Suprapubic skin (tissue), 4 donors: ENCODE measurements around the gene TEAD1. TPM values are rescaled to one million over a fixed set of nuclear protein-coding genes. Genes with fewer than 3 reads are reported as not detected.
A peak's percentile ranks its signal among the peaks of the same experiment; 100 is the strongest.
"Not testable (repeated sequence)": the region's sequence is repeated elsewhere in the genome, so short reads cannot be mapped to it uniquely, and the experiment has no call there.

Source experiments
- DNase-seq, 2 donors: peaks; one replicate each; pipeline ENCODE4 v3.0.0-alpha.2; 2019; ENCODE audit warnings: low spot score in 2 of 2
- H3K27ac ChIP-seq: fragments of 200-600 bp; sonication (generic); one replicate; pipeline ENCODE4 v1.5.1; 2019
- H3K27me3 ChIP-seq: fragments of 200-600 bp; sonication (generic); one replicate; pipeline ENCODE4 v1.5.1; 2019
- H3K36me3 ChIP-seq: fragments of 200-600 bp; sonication (generic); one replicate; pipeline ENCODE4 v1.5.1; 2019
- H3K4me1 ChIP-seq: fragments of 200-600 bp; sonication (generic); one replicate; pipeline ENCODE4 v1.5.1; 2019
- H3K4me3 ChIP-seq: fragments of 200-600 bp; sonication (generic); one replicate; pipeline ENCODE4 v1.5.1; 2019; ENCODE audit warnings: mild to moderate bottlenecking
- H3K9me3 ChIP-seq: fragments of 200-600 bp; sonication (generic); one replicate; pipeline ENCODE4 v1.5.1; 2019
- CTCF ChIP-seq, 2 donors: fragments of 200-600 bp in 1 of 2; fragments of 450-650 bp in 1 of 2; sonication (generic) in 1 of 2; IDR thresholded peaks; one replicate each; pipeline ENCODE4 v1.5.1; 2016 to 2019; ENCODE audit warnings: antibody characterized with exemption in 2 of 2, mild to moderate bottlenecking in 1 of 2, moderate library complexity in 1 of 2
- EP300 ChIP-seq: sonication (generic); formaldehyde crosslinking; IDR thresholded peaks from one replicate; pipeline ENCODE4 v1.6.1; 2017; ENCODE audit warnings: antibody characterized with exemption
- POLR2A ChIP-seq, 2 donors: fragments of 450-650 bp; IDR thresholded peaks; one replicate each; pipeline ENCODE4 v1.6.1; 2017; ENCODE audit warnings: antibody characterized with exemption in 2 of 2, mild to moderate bottlenecking in 2 of 2, moderate library complexity in 2 of 2
- POLR2AphosphoS5 ChIP-seq, 3 donors: sonication (generic); formaldehyde crosslinking; IDR thresholded peaks; one replicate each; pipeline ENCODE4 v1.6.1; 2017; ENCODE audit warnings: antibody characterized with exemption in 3 of 3
- WGBS: methylation state at CpG from one replicate; pipeline ENCODE4 v1.1.5; 2018; 5-methylcytosine and 5-hydroxymethylcytosine counted together
- total RNA-seq, 4 donors: library from RNA; depleted of rRNA; stranded (reverse); fragments of >200 nt; gene quantifications; one replicate each; pipeline ENCODE4 v1.1.0, GENCODE V29; 2016

TEAD1 gene
- total RNA-seq, 4 donors from 2014 or later = 60.3 to 84.8 (median 72.4) TPM

GRCh38 chr11:12754582-12755234, 80.5 kb downstream of the TEAD1 start:
- H3K27me3 ChIP-seq = no peaks in the 10 kb centered on the region
- no peak overlapping the region for H3K4me3 ChIP-seq
- no peak for DNase-seq
- peak overlapping the region; percentile 20 for H3K27ac ChIP-seq
- no peaks in the 10 kb centered on the region for H3K36me3 ChIP-seq
- no peaks in the 10 kb centered on the region for H3K9me3 ChIP-seq
- TF ChIP-seq POLR2A (IDR thresholded peaks at IDR 0.05) (no peak), POLR2AphosphoS5 (IDR thresholded peaks at IDR 0.05) (no peak), CTCF (IDR thresholded peaks at IDR 0.05) (no peak), EP300 (no peak)
- peaks cover 37% of the 10 kb centered on the region for H3K4me1 ChIP-seq
- WGBS = 58% methylated on average over 3 of the region's 3 CpGs

GRCh38 chr11:12755510-12756453, 81.6 kb downstream of the TEAD1 start:
- 80% methylated on average over 9 of the region's 9 CpGs for WGBS
- Histone ChIP-seq H3K36me3 (no peaks in the 10 kb centered on the region), H3K27me3 (no peaks in the 10 kb centered on the region), H3K27ac (no peak overlapping the region), H3K9me3 (no peaks in the 10 kb centered on the region), H3K4me1 (peaks cover 37% of the 10 kb centered on the region), H3K4me3 (no peak overlapping the region)
- TF ChIP-seq CTCF (IDR thresholded peaks at IDR 0.05) = no peak
- no peak for TF ChIP-seq POLR2AphosphoS5 (IDR thresholded peaks at IDR 0.05)
- no peak for TF ChIP-seq POLR2A (IDR thresholded peaks at IDR 0.05)
- TF ChIP-seq EP300 = no peak
- no peak for DNase-seq

GRCh38 chr11:12756454-12756806, 82.2 kb downstream of the TEAD1 start:
- H3K4me3 ChIP-seq = no peak overlapping the region
- no peak for DNase-seq
- H3K36me3 ChIP-seq = no peaks in the 10 kb centered on the region
- H3K9me3 ChIP-seq = no peaks in the 10 kb centered on the region
- H3K27me3 ChIP-seq = no peaks in the 10 kb centered on the region
- 44% methylated on average over 1 of the region's 1 CpG for WGBS
- TF ChIP-seq EP300 (no peak), CTCF (IDR thresholded peaks at IDR 0.05) (no peak), POLR2AphosphoS5 (IDR thresholded peaks at IDR 0.05) (no peak), POLR2A (IDR thresholded peaks at IDR 0.05) (no peak)
- no peak overlapping the region for H3K27ac ChIP-seq
- H3K4me1 ChIP-seq = peaks cover 34% of the 10 kb centered on the region

GRCh38 chr11:12756867-12757266, 82.6 kb downstream of the TEAD1 start:
- Histone ChIP-seq H3K4me3 (no peak overlapping the region), H3K9me3 (no peaks in the 10 kb centered on the region), H3K36me3 (no peaks in the 10 kb centered on the region), H3K27ac (no peak overlapping the region), H3K27me3 (no peaks in the 10 kb centered on the region), H3K4me1 (peaks cover 30% of the 10 kb centered on the region)
- no peak for TF ChIP-seq EP300
- no peak for TF ChIP-seq CTCF (IDR thresholded peaks at IDR 0.05)
- TF ChIP-seq POLR2AphosphoS5 (IDR thresholded peaks at IDR 0.05) = no peak
- no peak for TF ChIP-seq POLR2A (IDR thresholded peaks at IDR 0.05)
- WGBS = 83% methylated on average over 3 of the region's 3 CpGs
- no peak for DNase-seq

GRCh38 chr11:12757416-12757815, 83.2 kb downstream of the TEAD1 start:
- no peaks in the 10 kb centered on the region for H3K36me3 ChIP-seq
- no peaks in the 10 kb centered on the region for H3K9me3 ChIP-seq
- H3K4me1 ChIP-seq = peaks cover 30% of the 10 kb centered on the region
- no peak for DNase-seq
- H3K27me3 ChIP-seq = no peaks in the 10 kb centered on the region
- no peak overlapping the region for H3K27ac ChIP-seq
- TF ChIP-seq CTCF (IDR thresholded peaks at IDR 0.05) (no peak), EP300 (no peak), POLR2AphosphoS5 (IDR thresholded peaks at IDR 0.05) (no peak)
- no peak overlapping the region for H3K4me3 ChIP-seq
- WGBS = 59% methylated on average over 2 of the region's 2 CpGs

- H3K4me1 ChIP-seq = peaks cover 30% of the 10 kb centered on the region
- not testable (repeated sequence) for DNase-seq, H3K27ac ChIP-seq, H3K4me3 ChIP-seq, H3K9me3 ChIP-seq, H3K36me3 ChIP-seq, H3K27me3 ChIP-seq
- 93% methylated on average over 6 of the region's 6 CpGs for WGBS
Observed at GRCh38 chr11:12758117-12758516, 83.9 kb downstream of the TEAD1 start.
